Activated naive CD8-positive, alpha-beta T cell (primary cell): Measurements from ENCODE around the gene MED10.

Source experiments
- H3K27ac Mint-ChIP-seq: one replicate; pipeline ENCODE4 v1.8.0; 2021; ENCODE audit warnings: mixed read lengths
- H3K27me3 Mint-ChIP-seq: one replicate; pipeline ENCODE4 v1.8.0; 2021; ENCODE audit warnings: mixed read lengths
- H3K36me3 Mint-ChIP-seq: one replicate; pipeline ENCODE4 v1.8.0; 2021; ENCODE audit warnings: mixed read lengths
- H3K4me1 Mint-ChIP-seq: one replicate; pipeline ENCODE4 v1.8.0; 2021; ENCODE audit warnings: low read depth, mixed read lengths
- H3K4me3 Mint-ChIP-seq: one replicate; pipeline ENCODE4 v1.8.0; 2021; ENCODE audit warnings: mild to moderate bottlenecking, mixed read lengths
- H3K9me3 Mint-ChIP-seq: one replicate; pipeline ENCODE4 v1.8.0; 2021; ENCODE audit warnings: low read depth, mixed read lengths

The MED10 gene

GRCh38 chr5:6328173-6328572 is 50.2 kb downstream of the MED10 start:
- peaks cover 21% of the 10 kb centered on the region for H3K36me3 Mint-ChIP-seq
- no peaks in the 10 kb centered on the region for H3K27me3 Mint-ChIP-seq
- H3K9me3 Mint-ChIP-seq: no peaks in the 10 kb centered on the region
- no peak overlapping the region for H3K27ac Mint-ChIP-seq
- no peaks in the 10 kb centered on the region for H3K4me1 Mint-ChIP-seq
- no peak overlapping the region for H3K4me3 Mint-ChIP-seq

DNA sequence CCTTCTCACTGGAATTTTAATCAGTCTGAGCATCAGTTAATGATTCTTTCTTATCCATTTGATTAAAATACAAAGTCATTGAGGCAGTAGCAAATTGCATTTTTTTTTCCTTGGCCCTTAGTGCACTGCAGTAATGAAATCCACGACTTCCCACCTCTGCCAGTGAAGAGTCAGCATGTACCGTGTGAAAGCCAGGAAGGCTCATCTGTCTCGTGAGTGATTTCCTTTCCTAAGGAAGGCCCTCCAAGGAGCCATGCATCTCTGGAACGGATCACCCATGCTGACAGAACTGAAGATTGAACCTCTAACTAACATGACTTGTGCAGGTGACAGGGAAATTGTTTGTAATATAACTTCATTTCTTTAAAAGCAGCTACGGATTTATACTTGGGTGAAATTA is 51.6 kb downstream of the MED10 start:
- no peak overlapping the region for H3K4me3 Mint-ChIP-seq
- no peaks in the 10 kb centered on the region for H3K27me3 Mint-ChIP-seq
- no peaks in the 10 kb centered on the region for H3K4me1 Mint-ChIP-seq
- H3K27ac Mint-ChIP-seq: no peak overlapping the region
- H3K9me3 Mint-ChIP-seq: no peaks in the 10 kb centered on the region
- H3K36me3 Mint-ChIP-seq: peaks cover 12% of the 10 kb centered on the region

GRCh38 chr5:6322163-6322713 is 56.1 kb downstream of the MED10 start:
- Mint-ChIP-seq H3K27ac (no peak overlapping the region), H3K9me3 (peaks cover 3% of the 10 kb centered on the region), H3K27me3 (no peaks in the 10 kb centered on the region), H3K4me1 (no peaks in the 10 kb centered on the region), H3K4me3 (no peak overlapping the region), H3K36me3 (peaks cover 4% of the 10 kb centered on the region)
